Ishikawa (cell line): ENCODE data around the gene SENP1.

Experiments used
- CEBPB ChIP-seq: IDR thresholded peaks from 2 replicates; pipeline ENCODE4 v1.6.1; 2012
- CREB1 ChIP-seq: IDR thresholded peaks from 2 replicates; pipeline ENCODE4 v1.6.1; 2012; ENCODE audit warnings: low read depth
- EGR1 ChIP-seq: IDR thresholded peaks from 2 replicates; pipeline ENCODE4 v1.6.1; 2012
- EP300 ChIP-seq: IDR thresholded peaks from 2 replicates; pipeline ENCODE4 v1.6.1; 2012; ENCODE audit warnings: borderline replicate concordance
- FOXM1 ChIP-seq: IDR thresholded peaks from 2 replicates; pipeline ENCODE4 v1.6.1; 2012; ENCODE audit warnings: low read depth, borderline replicate concordance
- MAX ChIP-seq: IDR thresholded peaks from 2 replicates; pipeline ENCODE4 v1.6.1; 2012
- NFIC ChIP-seq: IDR thresholded peaks from 2 replicates; pipeline ENCODE4 v1.6.1; 2012
- RAD21 ChIP-seq: IDR thresholded peaks from 2 replicates; pipeline ENCODE4 v1.6.1; 2012; ENCODE audit warnings: low read depth
- TAF1 ChIP-seq: IDR thresholded peaks from 2 replicates; pipeline ENCODE4 v1.6.1; 2012; ENCODE audit warnings: low read depth, mild to moderate bottlenecking
- TCF12 ChIP-seq: IDR thresholded peaks from 2 replicates; pipeline ENCODE4 v1.6.1; 2012; ENCODE audit warnings: low read depth
- TEAD4 ChIP-seq: IDR thresholded peaks from 2 replicates; pipeline ENCODE4 v1.6.1; 2012
- YY1 ChIP-seq: IDR thresholded peaks from 2 replicates; pipeline ENCODE4 v1.6.1; 2012; ENCODE audit warnings: low read depth
- ZBTB7A ChIP-seq: IDR thresholded peaks from 2 replicates; pipeline ENCODE4 v1.6.1; 2012; ENCODE audit warnings: low read depth
- TF ChIP-seq, protein P1 (sequence below): IDR thresholded peaks from 2 replicates; pipeline ENCODE4 v1.6.1; 2012; ENCODE audit warnings: low read depth, mild to moderate bottlenecking
- TF ChIP-seq, protein P2 (sequence below): IDR thresholded peaks from 2 replicates; pipeline ENCODE4 v1.6.1; 2012

Gene SENP1

DNA sequence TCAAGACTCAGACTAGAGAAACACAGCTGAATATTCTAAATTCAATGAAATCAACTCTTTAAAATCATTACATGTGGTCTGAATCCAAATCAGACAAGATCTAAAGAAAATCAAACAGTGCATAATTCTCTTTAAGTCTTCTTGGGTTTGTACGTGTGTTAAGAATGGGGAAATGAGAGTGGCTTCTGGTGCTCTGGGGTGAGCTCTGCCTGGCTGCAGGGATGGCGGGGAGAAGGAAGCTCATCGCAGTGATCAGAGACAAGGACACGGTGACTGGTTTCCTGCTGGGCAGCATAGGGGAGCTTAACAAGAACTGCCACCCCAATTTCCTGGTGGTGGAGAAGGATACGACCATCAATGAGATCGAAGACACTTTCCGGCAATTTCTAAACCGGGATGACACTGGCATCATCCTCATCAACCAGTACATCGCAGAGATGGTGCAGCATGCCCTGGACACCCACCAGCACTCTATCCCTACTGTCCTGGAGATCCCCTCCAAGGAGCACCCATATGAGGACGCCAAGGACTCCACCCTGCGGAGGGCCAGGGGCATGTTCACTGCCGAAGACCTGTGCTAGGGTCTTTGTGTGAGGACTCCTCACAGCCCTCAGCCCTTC, 20.9 kb downstream of the SENP1 start:
- TF ChIP-seq TCF12 (no peak), FOXM1 (no peak), EGR1 (no peak), ZBTB7A (no peak), YY1 (no peak), TAF1 (no peak), CEBPB (no peak), RAD21 (no peak), TEAD4 (no peak), MAX (no peak), EP300 (no peak)
- TF ChIP-seq, protein P1, sequence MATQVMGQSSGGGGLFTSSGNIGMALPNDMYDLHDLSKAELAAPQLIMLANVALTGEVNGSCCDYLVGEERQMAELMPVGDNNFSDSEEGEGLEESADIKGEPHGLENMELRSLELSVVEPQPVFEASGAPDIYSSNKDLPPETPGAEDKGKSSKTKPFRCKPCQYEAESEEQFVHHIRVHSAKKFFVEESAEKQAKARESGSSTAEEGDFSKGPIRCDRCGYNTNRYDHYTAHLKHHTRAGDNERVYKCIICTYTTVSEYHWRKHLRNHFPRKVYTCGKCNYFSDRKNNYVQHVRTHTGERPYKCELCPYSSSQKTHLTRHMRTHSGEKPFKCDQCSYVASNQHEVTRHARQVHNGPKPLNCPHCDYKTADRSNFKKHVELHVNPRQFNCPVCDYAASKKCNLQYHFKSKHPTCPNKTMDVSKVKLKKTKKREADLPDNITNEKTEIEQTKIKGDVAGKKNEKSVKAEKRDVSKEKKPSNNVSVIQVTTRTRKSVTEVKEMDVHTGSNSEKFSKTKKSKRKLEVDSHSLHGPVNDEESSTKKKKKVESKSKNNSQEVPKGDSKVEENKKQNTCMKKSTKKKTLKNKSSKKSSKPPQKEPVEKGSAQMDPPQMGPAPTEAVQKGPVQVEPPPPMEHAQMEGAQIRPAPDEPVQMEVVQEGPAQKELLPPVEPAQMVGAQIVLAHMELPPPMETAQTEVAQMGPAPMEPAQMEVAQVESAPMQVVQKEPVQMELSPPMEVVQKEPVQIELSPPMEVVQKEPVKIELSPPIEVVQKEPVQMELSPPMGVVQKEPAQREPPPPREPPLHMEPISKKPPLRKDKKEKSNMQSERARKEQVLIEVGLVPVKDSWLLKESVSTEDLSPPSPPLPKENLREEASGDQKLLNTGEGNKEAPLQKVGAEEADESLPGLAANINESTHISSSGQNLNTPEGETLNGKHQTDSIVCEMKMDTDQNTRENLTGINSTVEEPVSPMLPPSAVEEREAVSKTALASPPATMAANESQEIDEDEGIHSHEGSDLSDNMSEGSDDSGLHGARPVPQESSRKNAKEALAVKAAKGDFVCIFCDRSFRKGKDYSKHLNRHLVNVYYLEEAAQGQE = no peak
- TF ChIP-seq, protein P2, sequence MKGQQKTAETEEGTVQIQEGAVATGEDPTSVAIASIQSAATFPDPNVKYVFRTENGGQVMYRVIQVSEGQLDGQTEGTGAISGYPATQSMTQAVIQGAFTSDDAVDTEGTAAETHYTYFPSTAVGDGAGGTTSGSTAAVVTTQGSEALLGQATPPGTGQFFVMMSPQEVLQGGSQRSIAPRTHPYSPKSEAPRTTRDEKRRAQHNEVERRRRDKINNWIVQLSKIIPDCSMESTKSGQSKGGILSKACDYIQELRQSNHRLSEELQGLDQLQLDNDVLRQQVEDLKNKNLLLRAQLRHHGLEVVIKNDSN = no peak

DNA sequence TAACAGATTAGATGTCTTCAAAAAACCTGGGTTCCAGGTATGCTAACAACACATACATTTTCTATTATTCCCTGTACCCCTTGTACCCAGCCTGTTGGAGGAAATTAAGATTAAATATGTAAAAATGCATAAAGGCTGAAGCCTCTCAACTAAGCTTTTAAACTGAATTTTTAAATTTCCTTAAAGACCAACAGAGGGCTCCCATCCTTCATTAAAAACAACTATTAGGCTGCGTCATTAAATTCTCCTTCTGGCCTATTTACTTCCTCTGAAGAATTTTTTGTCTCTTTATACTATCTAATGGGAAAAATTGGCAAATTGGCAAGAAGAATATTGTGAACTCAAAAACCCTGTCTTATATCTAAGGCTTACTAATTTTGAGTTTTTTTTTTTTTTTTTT, 21.8 kb downstream of the SENP1 start:
- TF ChIP-seq TEAD4 (no peak), ZBTB7A (no peak), TAF1 (no peak), MAX (no peak), RAD21 (peak; percentile 33), CREB1 (no peak), EP300 (no peak)

DNA sequence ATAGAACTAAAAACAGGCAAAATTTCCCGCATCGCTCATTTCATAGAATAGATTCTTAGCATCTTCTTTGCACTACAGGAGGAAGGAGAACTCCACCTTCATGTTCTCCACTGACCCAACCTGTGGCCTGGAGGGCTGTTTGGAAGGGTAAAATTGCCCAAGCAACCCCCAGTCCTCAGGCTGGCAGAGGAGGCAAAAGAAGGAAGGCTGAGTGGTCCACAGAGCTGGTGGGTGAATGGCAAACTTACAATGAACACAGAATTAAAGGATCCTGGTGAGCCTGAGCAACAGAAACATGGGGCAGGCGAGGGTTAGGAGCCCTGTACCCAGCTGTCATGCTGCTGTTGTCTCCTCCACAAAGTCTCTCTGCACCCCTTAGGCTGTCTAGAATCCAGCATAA, 25.1 kb downstream of the SENP1 start:
- TF ChIP-seq TCF12 = no peak
- TF ChIP-seq MAX = no peak
- TF ChIP-seq NFIC = no peak
- no peak for TF ChIP-seq FOXM1
- TF ChIP-seq TEAD4 = no peak
- TF ChIP-seq, protein P1 = no peak
- TF ChIP-seq, protein P2 = no peak
- TF ChIP-seq CREB1 = no peak
- TF ChIP-seq EP300 = no peak
- TF ChIP-seq YY1 = no peak
- TF ChIP-seq CEBPB = no peak

GRCh38 chr12:48080285-48080684, 25.6 kb downstream of the SENP1 start:
- no peak for TF ChIP-seq NFIC
- no peak for TF ChIP-seq RAD21
- no peak for TF ChIP-seq CEBPB
- TF ChIP-seq ZBTB7A = no peak
- no peak for TF ChIP-seq CREB1
- TF ChIP-seq, protein P1 = no peak
- no peak for TF ChIP-seq MAX
- TF ChIP-seq TCF12 = no peak
- no peak for TF ChIP-seq TAF1
- TF ChIP-seq, protein P2 = no peak
- no peak for TF ChIP-seq YY1
- no peak for TF ChIP-seq FOXM1
- no peak for TF ChIP-seq TEAD4
- TF ChIP-seq EP300 = no peak
- TF ChIP-seq EGR1 = no peak
